HG03342 (cell line): ENCODE data around the gene PLCL1.
A peak's percentile ranks its signal among the peaks of the same experiment; 100 is the strongest.

Experiments used
- ATAC-seq: cut with Tn5 transposase; IDR thresholded peaks from one replicate; pipeline ENCODE4 v1.9.1; 2021; ENCODE audit warnings: mild to moderate bottlenecking, moderate library complexity; ENCODE audit not compliant: unreplicated experiment

The PLCL1 gene

GRCh38 chr2:197804049-197804757 lies at the start of gene PLCL1:
TSS of gene PLCL1 (plus strand) at chr2:197804593.
- peak; percentile 100 for ATAC-seq

GRCh38 chr2:197759013-197759412 lies 45.4 kb upstream of the PLCL1 start:
- no peak for ATAC-seq

DNA sequence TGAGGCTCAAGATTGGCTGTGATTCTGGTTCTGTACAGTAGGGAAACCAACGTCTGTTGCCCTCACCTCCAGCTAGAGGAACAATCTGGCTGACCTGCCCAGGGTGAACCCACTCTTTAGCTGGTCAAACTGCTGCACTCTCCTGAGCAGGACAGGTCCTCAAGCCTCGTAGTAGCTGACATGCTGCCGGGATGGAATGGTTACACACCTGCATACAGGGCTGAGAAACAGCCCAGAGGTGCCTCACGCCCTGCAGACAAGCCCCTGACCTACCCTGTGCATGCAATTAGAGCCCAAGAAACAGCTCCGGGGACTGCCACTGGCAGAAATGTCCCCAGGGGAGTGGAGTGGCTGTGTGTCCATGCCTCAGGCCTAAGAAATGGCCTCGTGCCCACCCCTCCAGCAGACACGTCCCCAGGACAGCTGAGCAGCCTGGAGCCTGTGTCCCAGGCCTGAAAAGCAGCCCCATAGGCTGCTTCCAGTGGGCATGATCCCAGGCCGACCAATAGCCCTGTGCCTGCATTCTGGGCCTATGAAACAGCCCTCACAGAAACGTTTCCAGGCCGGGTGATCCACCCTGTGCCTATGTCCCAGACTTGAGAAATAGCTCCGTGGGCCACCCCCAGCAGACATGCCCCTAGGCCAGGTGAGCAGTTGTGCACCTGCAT lies 44.6 kb upstream of the PLCL1 start:
- ATAC-seq: no peak

GRCh38 chr2:197760293-197760657 lies 44.1 kb upstream of the PLCL1 start:
- ATAC-seq: no peak

DNA sequence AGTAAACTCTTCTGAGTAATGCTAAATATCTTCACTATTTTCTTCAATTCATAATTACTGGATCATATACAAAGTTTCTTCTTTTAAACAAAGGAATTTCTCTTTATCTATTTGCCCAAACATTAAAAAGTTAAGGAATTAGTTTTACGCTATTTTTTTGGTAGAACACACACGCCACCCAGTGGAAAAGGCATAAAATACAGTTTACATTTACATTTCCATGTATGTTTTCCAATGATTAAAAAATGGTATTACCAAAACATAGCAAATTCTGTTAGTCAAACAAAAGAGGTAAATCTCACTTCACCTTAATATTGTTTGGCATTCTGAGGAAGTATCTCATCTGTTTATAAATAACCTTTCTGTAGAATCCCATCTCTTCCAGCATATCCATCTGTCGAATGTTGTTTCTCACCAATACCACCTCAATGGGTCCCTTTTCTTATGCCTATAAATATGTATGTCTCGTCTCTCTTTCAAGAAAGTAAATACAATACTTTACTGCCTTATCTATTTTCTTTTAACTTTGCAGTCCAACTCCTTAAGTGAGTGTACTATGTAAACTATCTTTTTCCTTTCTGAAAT lies 26.5 kb upstream of the PLCL1 start:
- ATAC-seq: no peak

GRCh38 chr2:197779261-197779660 lies 25.1 kb upstream of the PLCL1 start:
- no peak for ATAC-seq

- ATAC-seq: no peak
These were observed 22.3 kb upstream of the PLCL1 start for GRCh38 chr2:197782126-197782525.

DNA sequence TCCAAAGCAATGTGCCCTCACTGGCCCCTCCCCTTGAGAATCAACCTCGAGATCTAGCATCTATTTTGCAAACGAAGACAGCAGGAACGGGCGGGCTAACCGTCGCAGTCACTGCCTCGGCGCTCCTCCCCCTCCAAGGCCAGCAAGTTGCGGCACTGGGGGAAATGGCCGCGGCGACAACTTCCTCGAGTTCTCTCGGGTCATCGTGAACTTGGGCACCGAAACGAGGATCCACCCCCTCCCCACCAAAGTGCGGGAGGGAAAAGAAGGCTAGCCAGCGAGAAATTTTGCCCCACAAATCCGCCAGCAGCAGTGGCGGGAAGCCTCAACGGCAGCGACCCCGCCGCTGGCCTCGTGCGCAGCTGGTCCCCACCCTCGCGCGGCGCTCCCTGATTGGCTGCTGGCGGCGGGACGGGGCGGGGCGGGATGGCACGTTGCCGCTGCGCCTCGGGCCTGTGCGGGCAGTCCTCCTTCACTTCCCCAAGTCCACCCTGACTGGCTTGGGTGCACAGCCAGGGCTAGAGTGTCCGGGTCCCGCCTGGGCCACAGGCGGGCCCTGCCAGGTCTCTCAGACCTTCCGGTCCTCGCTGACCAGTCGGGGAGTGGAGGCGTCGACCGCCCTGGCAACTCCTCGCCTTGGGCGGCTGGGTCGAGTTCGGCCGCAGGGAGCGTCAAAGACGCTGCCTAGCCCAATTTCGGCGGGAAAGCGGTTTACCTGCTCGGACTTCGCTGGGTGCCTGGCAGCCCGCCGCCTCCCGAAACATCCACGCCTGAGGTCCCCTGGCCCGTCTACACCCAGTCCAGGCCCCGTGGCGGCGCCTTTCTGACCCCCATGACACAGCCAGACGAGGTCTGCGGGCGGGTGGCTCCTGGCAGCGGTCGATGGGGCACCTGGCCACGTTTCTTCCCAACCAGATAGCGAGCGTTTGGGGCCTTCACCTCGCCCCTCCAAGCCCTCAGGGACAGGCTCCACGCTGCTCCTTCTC lies 19.1 kb upstream of the PLCL1 start, which contains the start of gene BOLL:
TSS of gene BOLL (minus strand) at position 364 of the 986 bp plus-strand sequence. CDS start 3,469 bp downstream, outside the sequence.
- ATAC-seq: no peak

DNA sequence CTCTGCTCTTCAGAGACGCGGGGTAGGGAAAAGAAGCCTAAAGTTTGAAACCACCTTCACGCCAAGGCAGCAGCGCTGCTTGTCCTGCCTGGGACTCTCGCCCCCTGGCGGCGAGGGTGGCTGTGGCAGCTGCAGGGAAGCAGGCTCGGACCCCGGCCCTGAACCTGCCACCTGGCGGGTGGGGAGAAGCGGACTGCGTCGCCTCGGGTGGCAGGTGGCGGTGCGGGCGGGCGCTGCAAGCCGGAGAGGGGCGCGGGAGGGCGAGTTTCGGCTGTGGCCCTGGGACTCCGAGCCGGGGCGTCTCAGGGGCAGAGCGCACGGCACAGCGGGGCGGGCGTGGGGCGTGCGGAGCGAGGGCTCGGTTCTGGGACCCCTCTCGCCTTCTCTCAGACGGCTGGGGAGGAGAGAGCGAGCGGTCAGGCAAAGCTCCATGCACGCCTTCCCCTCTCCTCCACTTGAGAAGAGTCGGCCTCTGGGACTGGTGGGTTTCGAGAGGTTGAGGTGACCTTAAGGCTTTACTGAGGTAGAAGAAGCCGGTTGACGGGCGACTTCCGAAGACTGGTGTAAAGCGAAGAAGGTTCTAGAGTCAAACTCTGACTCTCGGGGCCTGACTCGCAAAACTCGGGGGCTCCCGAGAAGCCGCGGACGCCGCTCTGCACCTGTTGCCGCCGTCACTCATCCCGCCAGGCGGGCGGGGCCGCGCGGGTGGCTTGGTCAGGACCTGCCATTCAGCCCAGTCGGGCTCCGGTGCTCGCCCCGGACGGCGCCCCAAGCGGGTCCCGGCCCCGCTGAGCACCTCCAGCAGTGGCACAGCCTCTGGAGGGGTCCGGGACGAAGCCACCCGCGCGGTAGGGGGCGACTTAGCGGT lies 18.1 kb upstream of the PLCL1 start:
- ATAC-seq: peak; percentile 64

DNA sequence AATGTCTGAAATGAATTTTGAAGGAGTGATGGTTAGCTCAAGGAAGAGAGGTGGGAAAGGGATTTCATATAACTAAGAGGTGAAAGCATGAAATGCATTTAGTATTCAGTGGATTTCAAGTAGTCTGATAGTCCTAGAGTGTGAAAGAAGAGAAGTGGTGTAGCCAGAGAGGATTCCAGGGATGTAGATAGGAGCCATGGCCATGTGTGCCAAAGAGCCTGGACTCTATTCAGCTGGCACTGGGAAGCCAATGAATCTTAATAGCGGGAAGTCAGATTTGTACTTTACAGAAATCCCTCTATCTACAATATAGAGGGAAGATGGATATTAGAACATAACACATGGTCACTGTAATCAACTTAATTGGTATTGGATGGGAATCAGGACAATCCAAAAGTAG lies 10.9 kb upstream of the PLCL1 start:
- ATAC-seq: no peak

DNA sequence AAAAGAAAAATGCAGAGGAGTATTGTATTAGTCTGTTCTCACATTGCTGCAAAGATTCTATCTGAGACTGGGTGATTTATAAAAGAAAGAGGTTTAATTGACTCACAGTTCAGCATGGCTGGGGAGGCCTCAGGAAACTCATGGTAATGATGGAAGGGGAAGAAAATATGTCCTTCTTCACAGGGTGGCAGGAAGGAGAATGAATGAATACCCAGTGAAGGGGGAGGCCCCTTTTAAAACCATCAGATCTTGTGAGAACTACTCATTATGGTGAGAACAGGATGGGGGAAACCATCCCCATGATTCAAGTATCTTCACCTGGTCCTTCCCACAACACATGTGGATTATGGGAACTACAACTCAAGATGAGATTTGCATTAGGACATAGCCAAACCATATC lies 9.1 kb upstream of the PLCL1 start:
- no peak for ATAC-seq

DNA sequence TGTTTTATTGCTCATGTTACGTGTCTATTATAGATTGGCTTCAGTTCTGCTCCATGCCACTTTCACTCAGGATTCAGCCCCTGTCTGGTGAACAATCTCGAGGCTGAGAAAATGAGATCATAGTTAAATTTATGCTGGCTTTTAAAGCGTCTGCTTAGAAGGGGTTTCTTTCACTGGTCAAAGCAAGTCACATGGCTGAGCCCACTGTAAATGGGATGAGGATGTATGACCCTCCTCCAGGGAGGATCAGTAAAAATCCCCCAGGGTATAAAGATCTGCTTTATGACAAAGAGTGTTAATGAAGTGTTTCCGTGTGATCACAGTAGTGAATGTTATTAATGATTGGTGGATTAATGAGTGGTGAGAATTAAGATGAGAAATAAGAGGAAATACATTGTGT lies 6.2 kb upstream of the PLCL1 start:
- ATAC-seq: no peak

- no peak for ATAC-seq
These were observed 5.3 kb upstream of the PLCL1 start for GRCh38 chr2:197799068-197799467.

DNA sequence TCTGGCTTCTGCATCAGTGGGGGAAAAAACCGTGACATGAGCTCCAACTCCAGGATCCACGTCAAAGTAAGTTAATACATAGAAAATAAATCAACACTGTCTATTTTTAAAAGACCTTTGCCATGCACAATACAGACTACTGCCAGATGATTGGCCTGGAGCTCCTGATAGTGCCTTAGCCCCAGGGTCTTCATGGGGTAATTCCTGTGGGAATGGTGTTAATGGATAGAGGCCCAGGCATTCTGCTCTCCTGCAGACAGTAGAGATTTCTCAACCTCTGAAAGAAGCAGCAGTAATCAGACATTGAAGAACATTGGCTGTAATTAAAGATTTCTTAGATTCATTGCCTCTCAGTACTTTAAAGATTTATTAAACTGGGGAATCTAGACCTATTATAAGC lies 4.3 kb upstream of the PLCL1 start:
- no peak for ATAC-seq

DNA sequence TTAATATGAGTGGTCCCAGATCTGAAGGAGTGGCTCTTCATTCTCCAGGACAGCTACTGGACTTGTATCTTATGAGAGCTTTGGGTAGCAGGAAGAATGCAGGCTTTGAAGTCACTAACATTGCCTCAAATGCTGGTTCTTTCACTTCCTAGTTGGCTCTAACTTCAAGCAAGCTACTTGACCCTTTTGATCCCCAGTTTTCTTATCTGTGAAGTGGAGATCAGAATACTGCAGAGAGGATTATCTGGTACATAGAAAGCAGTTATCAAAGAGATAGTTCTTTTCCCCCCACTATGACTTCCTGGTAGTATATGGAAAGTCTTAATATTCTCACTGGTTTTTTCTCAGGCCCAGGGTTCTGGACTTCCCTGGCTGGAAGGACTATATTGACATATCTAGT lies 3.4 kb upstream of the PLCL1 start:
- no peak for ATAC-seq

GRCh38 chr2:197803033-197803444 lies 1.4 kb upstream of the PLCL1 start:
- peak; percentile 35 for ATAC-seq

- peak; percentile 32 for ATAC-seq
These were observed 643 bp downstream of the PLCL1 start for GRCh38 chr2:197804758-197805714.

DNA sequence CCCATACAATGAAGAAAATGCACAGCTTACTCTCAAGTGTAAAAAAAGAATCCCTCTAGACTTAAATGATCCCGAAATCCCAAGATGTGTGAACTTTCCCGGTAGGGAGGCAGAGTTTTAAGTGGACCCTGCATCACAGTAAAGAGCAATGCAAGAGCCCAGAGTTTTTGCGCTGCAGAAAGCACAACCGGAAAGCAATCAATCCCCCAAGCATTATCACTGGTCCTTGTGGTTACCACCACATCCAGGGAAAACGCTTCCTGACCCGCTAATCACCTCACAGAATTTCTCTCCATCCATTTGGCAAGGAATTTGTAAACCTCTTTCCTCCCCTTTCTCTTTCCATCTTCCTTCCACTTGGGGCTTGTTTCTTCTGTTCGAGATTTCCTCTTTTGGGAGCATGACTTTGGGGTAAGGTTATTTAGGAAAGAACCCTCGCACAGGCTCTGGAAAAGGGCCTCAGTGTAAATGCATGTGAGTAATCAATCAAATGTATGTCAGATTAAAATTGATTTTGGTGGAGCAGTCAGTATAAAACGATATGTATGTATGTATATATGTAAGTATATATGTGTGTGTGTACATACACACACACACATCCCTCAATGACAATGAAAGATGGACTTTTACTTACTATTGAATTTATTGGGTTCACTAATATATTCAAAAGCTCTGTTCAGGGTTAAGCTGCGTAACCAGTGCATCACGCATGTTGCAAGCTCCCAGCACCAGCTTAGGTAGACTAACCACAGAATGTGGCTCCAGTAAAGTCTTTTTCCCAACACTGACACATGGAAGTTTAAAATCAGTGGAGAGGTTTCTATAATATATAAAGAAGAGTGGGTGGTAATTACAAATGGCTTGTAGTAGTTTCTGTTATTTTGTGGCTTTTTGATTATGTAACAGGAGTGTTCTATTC lies 1.6 kb downstream of the PLCL1 start:
- ATAC-seq: no peak
